Upper lobe of left lung (tissue), 4 donors: Measurements from ENCODE around the gene NCR2.

ENCODE experiments used
- POLR2A ChIP-seq, 4 donors: fragments of 450-650 bp; IDR thresholded peaks; one replicate each; pipeline ENCODE4 v1.5.1; 2016 to 2017; ENCODE audit warnings: antibody characterized with exemption in 4 of 4, mild to moderate bottlenecking in 2 of 4
- POLR2AphosphoS5 ChIP-seq, 2 donors: sonication (generic); formaldehyde crosslinking; IDR thresholded peaks; one replicate each; pipeline ENCODE4 v1.5.1; 2017; ENCODE audit warnings: antibody characterized with exemption in 2 of 2
- TF ChIP-seq, protein P1 (sequence below), 6 experiments: fragments of 450-650 bp in 4 of 6; fragments of 200-600 bp in 2 of 6; sonication (generic) in 2 of 6; IDR thresholded peaks; one replicate each; pipeline ENCODE4 v1.5.1; 2016 to 2019; ENCODE audit warnings: antibody characterized with exemption in 6 of 6

DNA sequence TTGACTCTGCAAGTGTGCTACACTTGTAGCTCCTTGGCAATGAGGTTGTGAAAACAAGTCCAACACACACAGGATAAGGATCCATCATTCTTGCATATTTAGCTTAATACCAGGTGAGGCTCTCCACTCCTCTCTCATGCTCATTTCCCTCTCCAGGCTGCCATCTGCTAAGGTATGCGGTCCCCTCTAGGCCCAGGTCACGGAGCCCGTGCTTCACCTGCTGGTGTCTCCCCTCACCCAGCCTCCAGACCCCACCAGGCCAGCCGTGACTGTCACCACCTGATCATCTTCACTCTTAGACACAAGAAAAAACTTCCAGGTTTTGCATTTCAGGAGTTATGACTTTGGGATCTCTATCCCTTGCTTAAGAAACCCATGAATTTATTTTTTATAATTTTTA lies 14.2 kb upstream of the NCR2 start:
- TF ChIP-seq, protein P1, sequence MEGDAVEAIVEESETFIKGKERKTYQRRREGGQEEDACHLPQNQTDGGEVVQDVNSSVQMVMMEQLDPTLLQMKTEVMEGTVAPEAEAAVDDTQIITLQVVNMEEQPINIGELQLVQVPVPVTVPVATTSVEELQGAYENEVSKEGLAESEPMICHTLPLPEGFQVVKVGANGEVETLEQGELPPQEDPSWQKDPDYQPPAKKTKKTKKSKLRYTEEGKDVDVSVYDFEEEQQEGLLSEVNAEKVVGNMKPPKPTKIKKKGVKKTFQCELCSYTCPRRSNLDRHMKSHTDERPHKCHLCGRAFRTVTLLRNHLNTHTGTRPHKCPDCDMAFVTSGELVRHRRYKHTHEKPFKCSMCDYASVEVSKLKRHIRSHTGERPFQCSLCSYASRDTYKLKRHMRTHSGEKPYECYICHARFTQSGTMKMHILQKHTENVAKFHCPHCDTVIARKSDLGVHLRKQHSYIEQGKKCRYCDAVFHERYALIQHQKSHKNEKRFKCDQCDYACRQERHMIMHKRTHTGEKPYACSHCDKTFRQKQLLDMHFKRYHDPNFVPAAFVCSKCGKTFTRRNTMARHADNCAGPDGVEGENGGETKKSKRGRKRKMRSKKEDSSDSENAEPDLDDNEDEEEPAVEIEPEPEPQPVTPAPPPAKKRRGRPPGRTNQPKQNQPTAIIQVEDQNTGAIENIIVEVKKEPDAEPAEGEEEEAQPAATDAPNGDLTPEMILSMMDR (IDR thresholded peaks at IDR 0.05): no peak
- TF ChIP-seq POLR2AphosphoS5 (IDR thresholded peaks at IDR 0.05) (no peak), POLR2A (IDR thresholded peaks at IDR 0.05) (no peak)
